Medulla oblongata (tissue), 1 donor: ENCODE measurements around the gene VAPA.

Experiments
- DNase-seq: peaks from one replicate; pipeline ENCODE4 v3.0.0-alpha.2; 2015; ENCODE audit errors: extremely low spot score

The VAPA gene

GRCh38 chr18:9913526-9914333, at the start of gene VAPA:
Gene VAPA, plus strand, starts transcription at chr18:9914016. Its CDS starts 241 bp downstream, at chr18:9914257.
- DNase-seq, result peak; percentile 98

DNA sequence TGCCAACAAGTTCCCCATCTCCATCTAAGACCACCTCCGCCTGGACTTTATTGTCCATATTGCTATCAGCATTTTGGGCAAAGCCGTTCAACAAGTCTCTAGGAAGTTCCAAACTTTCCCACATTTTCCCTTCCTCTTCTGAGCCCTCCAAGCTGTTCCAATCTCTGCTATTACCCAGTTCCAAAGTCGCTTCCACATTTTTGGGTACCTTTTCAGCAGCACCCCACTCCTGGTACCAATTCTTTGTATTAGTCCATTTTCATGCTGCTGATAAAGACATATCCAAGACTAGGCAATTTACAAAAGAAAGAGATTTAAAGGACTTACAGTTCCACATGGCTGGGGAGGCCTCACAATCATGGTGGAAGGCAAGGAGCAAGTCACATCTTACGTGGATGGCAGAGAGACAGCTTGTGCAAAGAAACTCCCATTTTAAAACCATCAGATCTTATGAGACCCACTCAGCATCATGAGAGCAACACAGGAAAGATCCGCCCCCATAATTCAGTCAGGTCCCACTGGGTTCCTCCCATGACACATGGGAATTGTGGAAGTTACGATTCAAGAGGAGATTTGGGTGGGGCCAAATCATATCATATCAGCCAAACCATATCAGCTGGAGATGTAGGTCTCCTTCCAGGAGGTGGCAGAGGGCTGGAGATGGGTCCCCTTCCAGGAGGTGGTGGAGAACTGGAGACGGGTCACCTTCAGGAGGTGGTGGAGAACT, 47.9 kb upstream of the VAPA start:
- DNase-seq, result no peak

- no peak for DNase-seq
Observed at GRCh38 chr18:9866627-9867026, 47.2 kb upstream of the VAPA start.

DNA sequence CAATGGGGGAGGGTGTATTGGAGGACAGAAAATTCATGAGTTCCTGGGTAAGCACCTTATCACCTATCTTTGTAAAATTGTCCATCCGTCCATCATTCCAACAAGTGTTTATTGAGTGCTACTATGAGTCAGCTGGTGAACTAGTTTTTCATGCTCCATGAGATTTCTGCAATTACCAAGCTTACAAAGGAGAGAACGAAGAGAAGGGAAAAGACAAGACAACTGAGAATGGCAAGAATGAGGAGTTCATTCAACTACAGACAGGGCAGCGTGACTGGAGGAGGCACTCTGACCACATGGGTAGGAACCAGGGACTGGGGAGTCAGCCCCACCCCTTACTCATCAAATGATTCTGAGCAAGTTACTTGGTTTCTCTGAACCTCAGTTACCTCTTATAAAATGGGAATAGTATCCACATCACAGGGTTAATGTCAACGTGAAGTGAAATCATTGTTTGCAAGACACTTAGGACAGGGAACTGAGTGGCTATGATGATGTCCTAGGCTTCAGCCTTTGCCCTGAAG, 46.7 kb upstream of the VAPA start:
- no peak for DNase-seq

DNA sequence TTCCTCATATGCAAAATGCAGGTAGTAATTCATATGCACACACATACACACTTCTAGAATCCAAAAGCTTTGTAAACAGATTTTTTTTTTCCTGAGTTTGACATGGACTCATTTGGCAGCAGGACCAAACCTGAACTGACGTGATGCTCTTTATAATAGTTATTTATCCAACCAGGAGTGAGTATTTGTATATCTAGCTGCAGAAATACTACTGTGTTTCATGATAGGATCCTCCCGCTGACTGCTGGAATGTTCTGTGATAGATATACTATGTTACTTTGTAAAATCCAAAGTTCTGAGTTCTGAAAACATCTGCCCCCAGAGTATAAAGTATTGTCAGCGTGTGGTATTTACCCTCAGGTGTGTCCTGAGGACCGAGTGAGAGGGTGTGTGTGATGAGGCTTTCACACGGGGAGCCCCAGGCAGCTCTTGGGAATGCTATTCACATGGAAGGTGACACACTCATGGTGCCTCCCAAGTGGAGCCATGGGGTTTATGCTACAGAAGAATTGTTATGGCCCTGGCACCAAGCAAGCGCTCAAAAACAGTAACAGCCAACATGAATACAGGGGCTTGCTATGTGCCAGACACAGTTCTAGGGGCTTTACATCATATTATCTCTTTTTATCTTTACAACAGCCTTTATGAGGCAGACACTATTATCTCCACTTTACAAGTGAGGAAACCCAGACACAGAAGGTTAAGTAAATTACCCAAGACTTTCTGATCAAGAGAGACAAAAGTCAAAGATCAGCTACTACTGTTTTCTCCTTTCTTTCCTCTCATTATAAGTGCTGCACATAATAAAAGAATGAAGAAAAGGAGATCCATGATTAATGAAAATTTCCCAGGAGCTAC, 44.7 kb upstream of the VAPA start:
- no peak for DNase-seq

DNA sequence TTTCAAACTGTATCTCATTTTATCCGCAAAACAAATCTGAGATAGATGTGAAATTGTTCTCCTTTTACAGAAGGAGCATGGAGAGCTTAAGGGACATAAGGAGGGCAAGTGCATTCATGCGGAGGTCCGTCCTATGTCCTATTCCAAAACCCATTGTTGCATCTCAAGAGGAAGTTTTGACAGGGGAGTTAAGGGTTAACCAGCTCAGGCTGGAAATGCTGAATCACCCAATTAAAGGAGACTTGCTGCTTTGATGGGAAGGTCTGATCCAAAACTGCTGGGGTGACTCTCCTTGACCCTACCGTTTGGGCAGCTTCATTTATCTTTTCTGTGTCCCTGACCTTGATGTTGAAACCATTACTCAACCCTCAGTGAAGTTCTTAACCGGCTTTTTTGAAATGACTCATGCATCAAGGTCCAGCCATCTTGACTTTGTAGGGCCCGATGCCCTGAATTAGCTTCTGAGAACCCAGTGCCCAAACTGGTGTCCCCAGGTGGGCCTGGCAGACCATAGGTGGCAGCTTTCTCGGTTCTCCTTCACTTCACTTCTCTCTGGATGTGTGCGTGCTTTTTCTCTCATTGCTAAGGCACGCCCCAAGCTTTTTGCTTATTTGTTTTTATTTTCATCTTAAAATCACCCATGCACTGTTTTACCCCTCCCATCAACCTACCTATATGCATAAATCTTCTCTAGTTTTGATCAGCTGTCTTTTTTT, 43.9 kb upstream of the VAPA start:
- DNase-seq, result no peak

GRCh38 chr18:9870431-9871008, 43.3 kb upstream of the VAPA start:
- no peak for DNase-seq

GRCh38 chr18:9871244-9871746, 42.5 kb upstream of the VAPA start:
- no peak for DNase-seq

DNA sequence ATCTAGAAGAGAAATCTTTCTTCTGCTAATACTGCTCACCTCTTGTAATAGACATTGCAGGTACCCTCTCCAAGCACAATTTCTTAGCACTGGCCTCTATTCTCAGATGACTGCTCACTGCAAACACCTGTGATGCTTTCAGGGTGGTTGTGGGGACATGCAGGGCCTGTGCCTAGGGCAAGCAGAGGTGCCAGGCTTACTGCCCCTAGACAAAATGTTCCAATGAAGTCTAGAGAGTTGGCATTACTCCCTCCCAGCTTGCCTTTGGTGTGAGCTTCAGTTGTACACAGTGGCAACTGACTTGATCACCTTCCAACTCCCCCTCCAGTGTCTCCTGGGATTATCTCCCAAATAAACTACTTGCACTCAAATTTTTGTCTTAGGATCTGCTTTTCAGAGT, 41.0 kb upstream of the VAPA start:
- DNase-seq, result no peak

DNA sequence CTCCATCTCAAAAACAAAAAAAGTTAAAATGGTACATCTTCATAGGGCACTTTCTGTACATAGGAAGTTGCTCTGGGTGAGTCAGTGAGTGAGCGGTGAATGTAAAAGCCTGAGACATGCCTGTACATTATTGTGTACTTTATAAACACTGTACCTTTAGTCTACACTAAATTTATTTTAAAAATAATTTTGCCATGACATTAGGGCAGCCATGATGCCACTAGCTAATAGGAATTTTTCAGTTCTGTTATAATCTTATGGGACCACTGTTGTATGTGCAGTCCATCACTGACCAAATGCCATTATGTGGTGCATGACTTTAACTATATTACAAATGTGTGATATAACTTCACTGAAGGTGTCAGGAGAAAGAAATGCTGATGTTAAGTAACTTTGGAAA, 39.1 kb upstream of the VAPA start:
- DNase-seq, result no peak

- no peak for DNase-seq
Observed at GRCh38 chr18:9876212-9876866, 37.5 kb upstream of the VAPA start.

DNA sequence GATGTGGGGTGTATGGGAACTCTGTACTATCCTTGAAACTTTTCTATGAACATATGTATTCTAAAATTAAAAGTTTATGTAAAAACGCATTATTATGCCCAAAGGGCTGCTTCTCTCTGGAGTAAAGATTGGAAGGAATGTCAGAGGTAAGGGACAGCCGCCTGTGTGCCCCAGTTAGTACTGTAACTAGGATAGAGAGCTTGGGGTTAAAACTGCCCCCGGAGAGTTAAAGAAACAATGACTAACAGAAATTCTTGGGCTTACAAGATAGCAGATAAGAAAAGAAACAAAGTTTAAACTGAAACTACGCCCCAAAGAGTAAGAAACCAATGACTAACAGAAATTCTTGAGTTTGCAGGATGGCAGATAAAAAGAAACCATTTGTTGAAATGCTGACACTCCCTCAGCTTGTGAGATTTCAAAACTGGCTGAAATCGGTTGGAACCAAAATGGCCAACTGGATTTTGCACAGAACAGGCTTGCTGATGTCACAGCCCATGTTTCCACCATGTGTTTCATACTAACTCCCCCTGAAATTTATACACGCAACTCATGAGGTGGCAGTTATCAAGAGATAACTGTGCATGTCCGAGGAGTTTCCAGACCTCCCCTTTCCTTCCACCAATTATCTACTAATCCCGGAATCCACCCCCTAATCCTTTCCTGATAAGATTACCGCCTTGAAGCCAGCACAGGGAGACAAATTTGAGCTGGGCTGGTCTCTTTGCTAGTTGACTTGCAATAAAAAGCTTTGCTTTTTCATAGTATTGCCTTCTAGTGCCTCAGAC, 36.8 kb upstream of the VAPA start:
- DNase-seq, result no peak

DNA sequence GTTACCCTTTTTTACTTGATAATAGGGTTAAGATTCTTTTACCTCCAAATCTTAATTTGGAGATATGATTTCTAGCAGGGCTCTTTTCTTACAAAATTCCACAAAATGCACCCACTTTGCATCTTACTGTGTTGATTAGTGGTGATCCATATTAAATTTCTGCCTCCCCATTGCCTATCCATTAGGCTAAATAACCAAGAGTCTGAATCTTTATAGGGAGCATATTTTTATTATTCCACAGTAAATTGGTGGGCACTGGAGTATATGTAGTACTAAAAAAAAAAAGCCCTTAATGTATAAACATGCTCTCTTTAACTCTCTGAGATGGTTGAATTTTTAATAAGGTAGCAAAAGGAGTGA, 36.2 kb upstream of the VAPA start:
- no peak for DNase-seq

DNA sequence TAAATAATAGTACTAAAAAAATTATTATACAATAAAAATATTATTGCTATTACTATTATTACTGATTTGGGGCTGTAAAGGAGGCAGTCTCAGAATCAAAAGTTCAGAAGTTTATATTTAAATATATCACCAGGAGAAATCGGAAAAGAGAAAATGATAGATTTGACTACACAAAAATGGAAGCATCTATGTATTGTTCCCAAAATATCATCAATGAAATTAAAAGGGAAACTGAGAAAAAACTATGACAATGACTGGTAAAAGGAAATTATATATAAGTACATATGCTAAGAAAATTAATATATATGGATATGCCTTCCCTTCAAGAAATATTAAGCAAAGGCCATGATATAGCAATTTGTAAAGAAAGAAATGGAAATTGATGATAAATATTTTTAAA, 35.7 kb upstream of the VAPA start:
- no peak for DNase-seq

GRCh38 chr18:9878783-9879242, 35.0 kb upstream of the VAPA start:
- no peak for DNase-seq

- DNase-seq, result no peak
Observed at GRCh38 chr18:9884090-9884489, 29.7 kb upstream of the VAPA start.

DNA sequence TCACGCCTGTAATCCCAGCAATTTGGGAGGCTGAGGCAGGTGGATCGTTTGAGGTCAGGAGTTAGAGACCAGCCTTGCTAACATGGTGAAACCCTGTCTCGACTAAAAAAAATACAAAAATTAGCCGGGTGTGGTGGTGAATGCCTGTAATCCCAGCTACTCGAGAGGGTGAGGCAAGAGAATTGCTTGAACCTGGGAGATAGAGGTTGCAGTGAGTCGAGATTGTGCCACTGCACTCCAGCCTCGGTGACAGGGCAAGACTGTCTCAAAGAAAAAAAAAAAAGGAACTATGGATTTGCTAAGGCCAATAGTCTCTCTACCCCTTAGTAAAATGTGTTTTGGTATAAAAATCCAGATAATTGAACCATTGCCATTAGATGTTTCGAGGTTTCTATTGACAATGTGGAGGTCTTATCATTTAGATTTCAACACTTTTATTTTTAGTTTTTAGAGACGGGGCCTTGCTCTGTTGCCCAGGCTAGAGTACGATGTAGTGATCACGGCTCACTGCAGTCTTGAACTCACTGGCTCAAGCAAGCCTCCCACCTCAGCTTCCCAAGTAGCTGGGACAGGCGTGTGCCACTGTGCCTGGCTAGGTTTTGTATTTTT, 29.2 kb upstream of the VAPA start:
- DNase-seq, result no peak

DNA sequence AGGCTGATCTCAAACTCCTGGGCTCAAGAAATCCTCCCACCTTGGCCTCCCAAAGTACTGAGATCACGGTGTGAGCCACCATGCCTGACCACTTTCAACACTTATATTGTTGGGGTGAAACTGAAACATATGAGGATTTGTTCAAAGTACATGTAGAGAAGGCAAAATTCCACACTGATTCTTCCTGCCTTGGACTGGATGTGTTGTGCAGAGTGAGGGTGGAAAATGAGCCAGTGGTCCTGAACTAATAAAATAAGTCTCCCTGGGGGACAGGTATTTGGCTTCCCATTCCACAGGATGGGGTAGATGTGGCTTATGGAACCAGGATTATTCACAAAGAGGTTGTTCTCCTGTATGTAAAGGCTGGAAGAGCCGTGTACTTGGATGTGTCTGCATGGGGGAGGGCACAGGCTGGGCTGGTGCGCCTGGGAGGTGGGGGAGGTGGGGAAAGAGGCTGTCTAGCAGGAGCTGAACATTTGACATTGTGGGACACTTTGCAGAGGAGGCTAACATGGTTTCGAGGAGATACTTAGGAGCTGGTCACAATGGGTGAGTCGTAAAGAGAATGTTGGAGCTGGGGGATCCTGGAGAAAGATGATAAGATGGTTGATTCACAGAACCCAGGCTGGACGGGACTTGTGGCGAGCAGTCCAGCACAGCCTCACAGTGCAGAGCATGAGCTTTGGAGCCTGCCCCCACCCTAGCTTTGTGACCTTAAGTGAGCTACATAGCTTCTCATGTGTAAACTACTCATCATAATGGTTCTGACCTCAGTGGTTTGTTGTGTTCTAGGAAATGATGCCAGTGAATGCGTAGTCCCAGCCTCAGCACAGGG, 28.4 kb upstream of the VAPA start, which contains the start of gene TXNDC2:
TXNDC2 (plus strand) TSS at position 804 of the 835 bp plus-strand sequence. CDS start 708 bp downstream, outside the sequence.
- no peak for DNase-seq
